ENCODE data around the gene KCNS3.

- TF ChIP-seq CTCF (IDR thresholded peaks at IDR 0.05) (no peak), POLR2AphosphoS5 (IDR thresholded peaks at IDR 0.05) (no peak), POLR2A (IDR thresholded peaks at IDR 0.05) (no peak)
Measured at GRCh38 chr2:17959356-17959755, 80.9 kb downstream of the KCNS3 start.

All from suprapubic skin (tissue), 4 donors.